MCF 10A (cell line): ENCODE measurements around the gene EMP2. TPM values are rescaled to one million over a fixed set of nuclear protein-coding genes. Genes with fewer than 3 reads are reported as not detected.

Experiments
- BruUV-seq: library from RNA; stranded (reverse); fragments of 400-500 nt; replicated peaks from 2 replicates; lab custom pipeline; 2021; lab: Mats Ljungman, UMichigan
- CTCF ChIA-PET: fragments of 300-600 bp; sonication (Branson Sonifier 250); formaldehyde crosslinking; extraction: SDS; loops from one replicate; lab custom pipeline; 2021; ENCODE audit warnings: antibody characterized with exemption, inconsistent platforms; lab: Yijun Ruan, JAX
- POLR2A ChIA-PET: fragments of 300-600, 350-650 bp; sonication (Branson Sonifier 250); formaldehyde crosslinking; extraction: SDS; loops from one replicate; lab custom pipeline; 2020; ENCODE audit warnings: antibody characterized with exemption, inconsistent platforms; lab: Yijun Ruan, JAX
- DNase-seq: peaks from one replicate; pipeline ENCODE4 v3.0.0-alpha.2; 2018; ENCODE audit not compliant: unreplicated experiment
- H3K27ac Mint-ChIP-seq: one replicate; pipeline ENCODE4 v1.8.0; 2022; ENCODE audit warnings: mild to moderate bottlenecking, low read depth, mixed read lengths; ENCODE audit not compliant: unreplicated experiment
- H3K27me3 Mint-ChIP-seq: one replicate; pipeline ENCODE4 v1.8.0; 2022; ENCODE audit warnings: mixed read lengths; ENCODE audit not compliant: insufficient read depth, unreplicated experiment
- H3K36me3 Mint-ChIP-seq: one replicate; pipeline ENCODE4 v1.8.0; 2022; ENCODE audit warnings: mild to moderate bottlenecking, moderate library complexity, mixed read lengths; ENCODE audit not compliant: insufficient read depth, unreplicated experiment
- H3K4me1 Mint-ChIP-seq: one replicate; pipeline ENCODE4 v1.8.0; 2022; ENCODE audit warnings: mixed read lengths; ENCODE audit not compliant: insufficient read depth, unreplicated experiment
- H3K4me3 Mint-ChIP-seq: one replicate; pipeline ENCODE4 v1.8.0; 2022; ENCODE audit warnings: mild to moderate bottlenecking, moderate library complexity, mixed read lengths; ENCODE audit not compliant: unreplicated experiment
- H3K9me3 Mint-ChIP-seq: one replicate; pipeline ENCODE4 v1.8.0; 2022; ENCODE audit warnings: mixed read lengths; ENCODE audit not compliant: unreplicated experiment
- CTCF ChIP-seq: fragments of 200-600 bp; IDR thresholded peaks from one replicate; pipeline ENCODE4 v1.8.0; 2022; ENCODE audit warnings: antibody characterized with exemption, mild to moderate bottlenecking; ENCODE audit not compliant: unreplicated experiment
- intact Hi-C: fragments of 100-400 bp; cut with micrococcal nuclease; formaldehyde crosslinking; loops from 2 replicates; pipeline ENCODE4 v1.14.1; 2022
- total RNA-seq: library from RNA; stranded (reverse); gene quantifications from 2 replicates; pipeline ENCODE4 v1.2.3, GENCODE V29; 2022

EMP2 gene
- total RNA-seq, 1 experiment from 2014 or later: 4.8 TPM

- DNase-seq: no peak
- no TSS peak for BruUV-seq
- intact Hi-C loops: no loop called here
- ChIA-PET CTCF (interaction anchor here (0.8 kb wide), 1 partner anchor 69 kb away, joined by 3 read pairs; no protein-coding TSS in a partner anchor), POLR2A (no interaction called here)
- H3K27me3 Mint-ChIP-seq: no peaks in the 10 kb centered on the region
- peaks cover 5% of the 10 kb centered on the region for H3K36me3 Mint-ChIP-seq
- H3K27ac Mint-ChIP-seq: no peak overlapping the region
- no peaks in the 10 kb centered on the region for H3K9me3 Mint-ChIP-seq
- no peak overlapping the region for H3K4me3 Mint-ChIP-seq
- TF ChIP-seq CTCF: no peak
- H3K4me1 Mint-ChIP-seq: no peaks in the 10 kb centered on the region
Observed at GRCh38 chr16:10547708-10548107, 32.7 kb downstream of the EMP2 start.

GRCh38 chr16:10543231-10543977, 37.0 kb downstream of the EMP2 start:
- Mint-ChIP-seq H3K36me3 (peaks cover 13% of the 10 kb centered on the region), H3K9me3 (no peaks in the 10 kb centered on the region), H3K27me3 (no peaks in the 10 kb centered on the region), H3K4me3 (no peak overlapping the region), H3K27ac (no peak overlapping the region), H3K4me1 (no peaks in the 10 kb centered on the region)
- BruUV-seq: no TSS peak
- TF ChIP-seq CTCF: no peak
- DNase-seq: no peak
- intact Hi-C loops: no loop called here
- CTCF ChIA-PET: no interaction called here
- POLR2A ChIA-PET: no interaction called here

DNA sequence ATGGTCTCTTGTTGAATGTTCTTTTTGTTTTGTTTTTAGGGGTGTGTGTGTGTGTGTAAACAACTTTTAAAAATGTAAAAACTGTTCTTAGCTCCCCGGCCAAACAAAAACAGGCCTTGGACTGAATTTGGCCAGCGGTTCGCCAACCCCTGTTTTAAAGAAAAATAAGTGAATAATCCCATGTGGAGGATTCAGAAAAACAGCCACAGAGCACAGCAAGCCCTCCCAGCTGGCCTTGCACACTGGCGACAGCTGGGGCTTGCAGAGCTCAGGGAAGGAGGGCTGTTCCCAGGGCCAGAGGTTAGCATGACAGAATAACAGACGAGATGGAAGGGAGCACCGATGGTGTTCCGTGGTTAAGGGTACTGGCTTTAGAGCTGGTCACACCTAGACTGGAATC, 39.0 kb downstream of the EMP2 start:
- H3K9me3 Mint-ChIP-seq: no peaks in the 10 kb centered on the region
- CTCF ChIA-PET: no interaction called here

GRCh38 chr16:10539793-10540192, 40.6 kb downstream of the EMP2 start:
- Mint-ChIP-seq H3K36me3 (peaks cover 13% of the 10 kb centered on the region), H3K4me3 (no peak overlapping the region), H3K27ac (no peak overlapping the region), H3K9me3 (no peaks in the 10 kb centered on the region), H3K4me1 (no peaks in the 10 kb centered on the region), H3K27me3 (no peaks in the 10 kb centered on the region)
- BruUV-seq: no TSS peak
- CTCF ChIA-PET: no interaction called here
- DNase-seq: no peak
- no peak for TF ChIP-seq CTCF
- intact Hi-C loops: no loop called here
- POLR2A ChIA-PET: no interaction called here

More for the DNA sequence above, 39.0 kb downstream of the EMP2 start:
- no peak for TF ChIP-seq CTCF
- Mint-ChIP-seq H3K4me3 (no peak overlapping the region), H3K36me3 (peaks cover 13% of the 10 kb centered on the region), H3K27ac (no peak overlapping the region), H3K4me1 (no peaks in the 10 kb centered on the region), H3K27me3 (no peaks in the 10 kb centered on the region)
- POLR2A ChIA-PET: no interaction called here
- no peak for DNase-seq
- intact Hi-C loops: no loop called here
- no TSS peak for BruUV-seq
